Astrocyte of the spinal cord (primary cell): ENCODE results near the gene CTNNBL1.
"Not testable (repeated sequence)": the region's sequence is repeated elsewhere in the genome, so short reads cannot be mapped to it uniquely, and the experiment has no call there.

Source experiments
- DNase-seq: peaks from one replicate; pipeline ENCODE4 v3.0.0; 2011; ENCODE audit warnings: low read depth, low spot score
- H3K4me3 ChIP-seq: 2 replicates; pipeline ENCODE4 v1.5.1; 2011; ENCODE audit warnings: low read depth, mild to moderate bottlenecking, low read length, moderate library complexity
- CTCF ChIP-seq: IDR thresholded peaks from 2 replicates; pipeline ENCODE4 v1.5.1; 2012; ENCODE audit warnings: low read depth, mild to moderate bottlenecking, low read length, inconsistent platforms
- in situ Hi-C: cut with HindIII; loops from 2 replicates; pipeline ENCODE4 v1.10.0; 2017; ENCODE audit warnings: low sequenced_read_pairs

CTNNBL1 gene

GRCh38 chr20:37697314-37697713 is 3.5 kb downstream of the CTNNBL1 start:
- TF ChIP-seq CTCF: no peak
- in situ Hi-C loops: no loop called here
- no peak overlapping the region for H3K4me3 ChIP-seq
- no peak for DNase-seq

GRCh38 chr20:37699202-37699601 is 5.4 kb downstream of the CTNNBL1 start:
- no peak overlapping the region for H3K4me3 ChIP-seq
- in situ Hi-C loops: no loop called here
- DNase-seq: peak; percentile 5
- no peak for TF ChIP-seq CTCF

- in situ Hi-C loops: no loop called here
- no peak for TF ChIP-seq CTCF
- DNase-seq: no peak
- H3K4me3 ChIP-seq: no peak overlapping the region
These were observed 6.5 kb downstream of the CTNNBL1 start for GRCh38 chr20:37700301-37700700.

- in situ Hi-C loops, DNase-seq: not testable (repeated sequence)
These were observed 7.8 kb downstream of the CTNNBL1 start for GRCh38 chr20:37701676-37702075.

GRCh38 chr20:37702403-37703034 is 8.7 kb downstream of the CTNNBL1 start:
- DNase-seq: no peak
- no peak for TF ChIP-seq CTCF
- H3K4me3 ChIP-seq: no peak overlapping the region
- in situ Hi-C loops: no loop called here

More at GRCh38 chr20:37701676-37702075, 7.8 kb downstream of the CTNNBL1 start:
- H3K4me3 ChIP-seq: not testable (repeated sequence)

- no peak overlapping the region for H3K4me3 ChIP-seq
- DNase-seq: no peak
- no peak for TF ChIP-seq CTCF
- in situ Hi-C loops: no loop called here
These were observed 9.4 kb downstream of the CTNNBL1 start for GRCh38 chr20:37703035-37703845.

GRCh38 chr20:37704955-37705354 is 11.1 kb downstream of the CTNNBL1 start:
- in situ Hi-C loops: no loop called here
- no peak for DNase-seq
- H3K4me3 ChIP-seq: no peak overlapping the region
- TF ChIP-seq CTCF: no peak
